OCI-LY7 (cell line): Measurements from ENCODE around the gene CRADD.

ENCODE experiments used
- CTCF ChIP-seq: fragments of 200-600 bp; sonication (generic); conservative IDR thresholded peaks from 2 replicates; pipeline ENCODE4 v1.5.1; 2014; ENCODE audit warnings: mild to moderate bottlenecking, antibody characterized with exemption, low read length, moderate library complexity, mixed read lengths
- EZH2phosphoT487 ChIP-seq: fragments of 200-600 bp; sonication (generic); IDR thresholded peaks from 2 replicates; pipeline ENCODE4 v1.6.1; 2018; ENCODE audit warnings: low read depth, borderline replicate concordance, mild to moderate bottlenecking, mixed run types, antibody characterized with exemption, low read length, moderate library complexity, mixed read lengths

GRCh38 chr12:93657071-93657470 is 20.1 kb upstream of the CRADD start:
- TF ChIP-seq CTCF (no peak), EZH2phosphoT487 (no peak)
